Stomach smooth muscle (tissue), 2 donors: ENCODE measurements around the gene CTNNA3.

ENCODE experiments used
- H3K27ac ChIP-seq: one replicate; pipeline ENCODE4 v1.7.0; 2013; ENCODE audit warnings: mild to moderate bottlenecking, low read length, inconsistent platforms
- H3K27me3 ChIP-seq, 2 donors: one replicate each; pipeline ENCODE4 v1.7.0; 2013; ENCODE audit warnings: low read length in 2 of 2; ENCODE audit not compliant: insufficient read depth in 2 of 2, control insufficient read depth in 1 of 2
- H3K36me3 ChIP-seq, 2 donors: one replicate each; pipeline ENCODE4 v1.7.0; 2013; ENCODE audit warnings: low read length in 2 of 2; ENCODE audit not compliant: control insufficient read depth in 2 of 2, insufficient read depth in 2 of 2
- H3K4me1 ChIP-seq: one replicate; pipeline ENCODE4 v1.7.0; 2013; ENCODE audit warnings: low read length; ENCODE audit not compliant: control insufficient read depth, insufficient read depth
- H3K4me3 ChIP-seq, 2 donors: one replicate each; pipeline ENCODE4 v1.7.0; 2013; ENCODE audit warnings: low read length in 2 of 2
- H3K9ac ChIP-seq, 2 donors: one replicate each; pipeline ENCODE4 v1.7.0; 2013; ENCODE audit warnings: low read length in 2 of 2, mild to moderate bottlenecking in 1 of 2
- H3K9me3 ChIP-seq, 2 donors: one replicate each; pipeline ENCODE4 v1.7.0; 2013; ENCODE audit warnings: low read length in 2 of 2; ENCODE audit not compliant: control insufficient read depth in 2 of 2
- donor health status: healthy.
- donor health status: Pancreatic carcinoma.

CTNNA3 gene

DNA sequence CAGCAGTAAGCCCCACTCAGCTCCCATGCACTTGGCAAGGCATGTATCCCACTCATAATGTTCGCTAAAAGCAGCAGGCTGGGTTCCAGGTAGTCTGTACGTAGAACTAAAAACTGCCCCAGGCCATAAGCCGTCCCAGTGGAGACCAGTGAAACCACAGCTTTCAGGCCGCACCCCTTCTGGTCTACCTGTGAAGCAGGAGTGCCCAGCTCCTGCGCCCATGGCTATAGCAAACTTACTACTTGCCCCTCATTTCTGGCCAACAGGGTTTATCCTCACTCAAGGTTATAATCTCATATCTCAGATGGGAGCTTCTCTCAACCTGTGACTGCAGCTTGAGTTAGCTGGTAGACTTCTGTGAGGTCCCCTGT is 1108.3 kb downstream of the CTNNA3 start:
- Histone ChIP-seq H3K9ac (no peak overlapping the region), H3K36me3 (no peaks in the 10 kb centered on the region), H3K4me3 (no peak overlapping the region), H3K9me3 (no peaks in the 10 kb centered on the region), H3K27me3 (no peaks in the 10 kb centered on the region), H3K27ac (no peak overlapping the region), H3K4me1 (no peaks in the 10 kb centered on the region)

DNA sequence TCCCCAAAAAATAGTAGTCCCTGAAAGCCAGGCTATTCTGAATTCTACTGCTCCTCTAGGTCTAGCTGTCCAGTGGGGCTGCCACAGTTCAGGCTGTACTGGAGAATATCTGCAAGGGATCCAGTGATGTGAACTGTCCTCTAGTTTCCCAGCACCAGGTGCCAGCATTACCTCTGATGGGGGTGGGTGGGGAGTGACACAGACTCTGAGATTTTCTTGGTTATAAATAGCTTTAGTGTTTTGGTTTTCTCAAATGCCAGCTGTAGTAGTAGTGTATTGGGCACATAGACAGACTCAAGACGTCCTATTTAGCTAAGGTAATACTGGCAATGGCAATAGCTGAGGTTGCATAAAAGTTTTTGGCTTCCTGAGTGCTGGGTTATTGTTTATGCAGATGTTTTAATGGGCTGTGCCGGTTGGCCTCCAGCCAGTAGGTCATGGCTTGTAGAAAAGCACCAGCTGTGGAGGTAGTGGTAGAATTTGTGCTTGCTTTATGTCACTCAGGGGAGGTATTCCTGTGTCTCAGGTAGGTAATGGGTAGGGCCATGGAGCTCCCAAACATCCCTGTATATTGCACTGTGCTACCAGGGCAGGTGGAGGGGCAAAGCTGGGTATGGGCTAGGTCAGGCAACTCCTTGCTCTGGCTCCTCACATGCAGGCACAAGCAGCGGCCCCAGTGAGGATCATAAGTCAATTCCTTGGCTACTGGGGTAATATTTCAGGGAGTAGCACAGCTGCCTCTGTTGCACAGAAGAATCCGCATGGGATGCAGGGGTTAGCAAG is 1108.9 kb downstream of the CTNNA3 start:
- no peaks in the 10 kb centered on the region for H3K4me1 ChIP-seq
- H3K9ac ChIP-seq: no peak overlapping the region
- no peaks in the 10 kb centered on the region for H3K36me3 ChIP-seq
- no peak overlapping the region for H3K27ac ChIP-seq
- H3K27me3 ChIP-seq: no peaks in the 10 kb centered on the region
- H3K4me3 ChIP-seq: no peak overlapping the region
- no peaks in the 10 kb centered on the region for H3K9me3 ChIP-seq

DNA sequence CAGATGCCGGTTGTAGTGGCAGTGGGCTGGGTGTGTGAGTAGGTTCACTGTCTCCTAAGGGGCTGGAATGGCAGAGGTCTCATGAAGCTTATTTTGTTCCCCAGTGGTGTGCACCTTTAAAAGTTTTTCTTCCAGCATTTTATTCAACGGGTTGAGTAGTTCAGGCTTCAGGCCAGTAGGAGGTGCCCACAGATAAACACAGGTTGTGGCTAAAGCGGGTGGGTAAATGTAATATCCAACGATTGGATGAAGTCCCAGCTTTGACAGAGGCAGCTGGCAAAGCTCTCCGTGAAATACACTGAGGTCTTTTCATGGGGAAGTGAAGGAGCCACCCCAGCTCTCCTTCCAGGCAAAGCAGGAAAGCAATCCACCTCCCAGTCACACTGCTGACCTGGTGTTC is 1109.9 kb downstream of the CTNNA3 start:
- H3K27ac ChIP-seq: no peak overlapping the region
- no peak overlapping the region for H3K9ac ChIP-seq
- H3K4me3 ChIP-seq: no peak overlapping the region
- H3K36me3 ChIP-seq: no peaks in the 10 kb centered on the region
- H3K9me3 ChIP-seq: no peaks in the 10 kb centered on the region
- no peaks in the 10 kb centered on the region for H3K27me3 ChIP-seq
- no peaks in the 10 kb centered on the region for H3K4me1 ChIP-seq

DNA sequence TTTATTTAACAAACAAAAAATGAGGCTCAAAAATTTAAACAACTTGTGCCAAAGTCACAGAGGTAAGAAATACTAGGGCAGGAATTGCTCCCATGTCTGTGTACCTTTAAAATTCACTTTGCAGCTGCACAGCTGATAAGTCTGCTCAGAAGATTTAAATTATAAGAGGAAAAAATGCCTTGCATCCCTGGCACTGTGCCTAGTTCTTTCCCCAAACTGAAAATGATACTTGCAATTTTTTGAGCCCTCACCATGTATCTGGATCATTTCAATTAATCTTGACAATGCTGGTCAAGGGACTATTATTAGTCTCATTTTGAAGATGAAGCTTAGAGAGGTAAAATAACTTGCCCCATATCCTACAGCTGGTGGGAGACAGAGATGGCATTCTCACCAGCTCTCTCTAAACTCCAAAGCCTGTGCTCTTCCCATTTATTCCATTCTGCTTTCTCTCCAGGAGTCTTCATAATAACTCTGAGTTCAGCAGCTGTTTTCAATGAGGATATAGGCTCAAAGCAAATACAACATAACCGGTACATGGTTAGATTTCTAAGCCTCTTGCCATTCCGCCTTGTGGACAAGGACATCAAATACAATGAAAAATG is 1120.6 kb downstream of the CTNNA3 start:
- H3K4me1 ChIP-seq: no peaks in the 10 kb centered on the region
- H3K27ac ChIP-seq: no peak overlapping the region
- H3K27me3 ChIP-seq: no peaks in the 10 kb centered on the region
- H3K36me3 ChIP-seq: no peaks in the 10 kb centered on the region
- no peaks in the 10 kb centered on the region for H3K9me3 ChIP-seq
- H3K4me3 ChIP-seq: no peak overlapping the region
- no peak overlapping the region for H3K9ac ChIP-seq

DNA sequence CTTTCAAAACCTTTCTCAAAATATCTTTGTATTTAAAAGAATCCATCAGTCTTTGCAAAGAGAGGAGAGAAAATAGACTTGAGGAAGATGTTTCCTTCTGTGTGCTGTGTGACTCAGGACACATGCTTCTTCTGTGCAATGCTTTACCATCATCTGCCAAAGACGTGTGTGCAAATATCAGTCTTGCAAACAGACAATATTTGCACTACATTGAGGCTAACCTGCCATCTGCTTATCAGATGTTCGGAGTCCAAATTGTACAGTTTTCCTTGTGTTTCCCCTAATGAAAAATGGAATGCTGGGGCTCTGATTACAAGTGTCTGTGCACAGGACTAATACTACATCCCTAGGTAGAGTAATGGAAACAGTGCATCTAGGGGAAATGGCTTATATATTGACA is 1123.3 kb downstream of the CTNNA3 start:
- H3K9ac ChIP-seq: no peak overlapping the region
- no peaks in the 10 kb centered on the region for H3K36me3 ChIP-seq
- no peak overlapping the region for H3K4me3 ChIP-seq

DNA sequence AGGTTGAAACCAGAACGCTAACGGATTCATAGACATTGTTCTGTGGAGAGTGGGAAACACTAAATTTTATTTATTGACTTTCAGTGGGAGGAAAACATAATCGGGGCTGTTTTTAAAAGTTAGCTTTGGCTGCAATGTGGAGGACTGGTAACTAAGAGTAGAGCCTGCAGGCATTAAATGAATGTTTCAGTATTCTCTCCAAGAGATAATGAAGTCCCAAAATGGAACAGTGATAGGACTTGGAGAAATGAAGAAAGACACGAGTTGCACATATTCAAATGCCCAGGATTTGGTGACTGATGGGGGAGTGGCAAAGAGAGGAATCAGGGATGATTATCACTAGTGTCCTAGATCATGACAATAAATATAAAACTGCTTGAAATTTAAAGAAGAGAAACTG is 1130.0 kb downstream of the CTNNA3 start:
- H3K9ac ChIP-seq: no peak overlapping the region
- H3K4me3 ChIP-seq: no peak overlapping the region
- no peak overlapping the region for H3K27ac ChIP-seq
- H3K9me3 ChIP-seq: no peaks in the 10 kb centered on the region
- no peaks in the 10 kb centered on the region for H3K36me3 ChIP-seq
- no peaks in the 10 kb centered on the region for H3K27me3 ChIP-seq
- H3K4me1 ChIP-seq: no peaks in the 10 kb centered on the region

More for the DNA sequence above, 1123.3 kb downstream of the CTNNA3 start:
- no peaks in the 10 kb centered on the region for H3K27me3 ChIP-seq
- H3K9me3 ChIP-seq: no peaks in the 10 kb centered on the region
- H3K27ac ChIP-seq: no peak overlapping the region
- H3K4me1 ChIP-seq: no peaks in the 10 kb centered on the region

DNA sequence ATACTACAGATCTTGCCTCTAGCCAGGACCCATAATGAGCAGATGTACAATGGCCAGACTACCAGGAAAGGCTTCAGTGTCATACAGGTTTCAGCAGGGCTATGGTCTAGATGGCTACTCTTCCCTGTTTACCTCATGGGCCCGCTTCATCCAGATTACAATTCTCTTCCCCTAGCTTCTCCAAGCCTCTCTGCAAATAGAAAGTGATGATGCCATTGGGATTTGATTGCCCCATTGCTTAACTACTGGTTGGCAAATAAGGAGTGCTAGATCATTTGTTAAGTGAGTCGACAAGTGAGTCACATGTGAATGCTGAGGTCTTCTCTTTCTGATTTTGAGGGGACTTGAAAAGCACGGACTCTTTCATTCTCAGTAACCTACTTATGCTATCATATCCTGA is 1131.7 kb downstream of the CTNNA3 start:
- Histone ChIP-seq H3K36me3 (no peaks in the 10 kb centered on the region), H3K4me3 (no peak overlapping the region), H3K4me1 (no peaks in the 10 kb centered on the region), H3K9me3 (no peaks in the 10 kb centered on the region), H3K27me3 (no peaks in the 10 kb centered on the region), H3K9ac (no peak overlapping the region), H3K27ac (no peak overlapping the region)

DNA sequence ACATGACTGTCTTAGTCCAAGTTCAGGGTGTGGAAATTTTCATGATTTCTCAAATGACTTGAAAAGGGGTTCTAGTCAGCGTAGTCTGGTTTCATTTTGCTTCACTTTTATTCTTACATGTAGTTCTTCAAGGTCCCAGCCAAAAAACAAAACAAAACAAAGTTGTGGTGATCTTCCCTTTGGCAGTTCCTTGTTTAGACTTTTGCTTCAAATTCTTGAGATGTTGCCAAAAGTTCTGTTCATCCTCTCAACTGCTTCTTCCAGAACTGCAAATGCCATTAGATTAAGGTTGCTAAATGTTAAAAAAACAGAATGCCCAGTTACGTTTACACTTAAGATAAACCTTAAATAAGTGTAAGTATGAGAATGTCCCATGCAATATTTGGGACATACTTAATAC is 1140.9 kb downstream of the CTNNA3 start:
- Histone ChIP-seq H3K4me1 (no peaks in the 10 kb centered on the region), H3K36me3 (no peaks in the 10 kb centered on the region), H3K27ac (no peak overlapping the region), H3K4me3 (peak overlapping the region; percentile 44 to 47), H3K9me3 (no peaks in the 10 kb centered on the region), H3K27me3 (no peaks in the 10 kb centered on the region), H3K9ac (no peak overlapping the region)

DNA sequence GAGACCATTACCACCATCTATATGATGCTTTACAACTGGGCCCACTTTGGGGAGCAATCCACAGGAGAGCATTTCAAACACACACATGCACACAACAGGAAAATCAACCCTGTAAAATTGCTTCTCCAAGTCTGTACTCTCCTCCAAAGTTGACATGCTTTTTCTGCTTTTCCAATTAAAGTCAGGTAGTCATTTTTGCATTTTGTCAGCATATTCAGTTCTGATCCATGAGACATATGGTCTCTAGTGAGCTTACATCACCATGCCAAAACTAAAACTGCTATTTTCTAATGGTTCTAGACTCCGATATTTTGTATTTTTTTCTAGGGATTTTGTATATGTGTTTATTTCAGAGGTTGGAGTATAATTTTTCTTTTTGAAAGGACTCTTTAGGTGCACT is 1143.7 kb downstream of the CTNNA3 start:
- Histone ChIP-seq H3K4me3 (no peak overlapping the region), H3K9ac (no peak overlapping the region), H3K27ac (no peak overlapping the region), H3K9me3 (no peaks in the 10 kb centered on the region), H3K4me1 (no peaks in the 10 kb centered on the region), H3K36me3 (no peaks in the 10 kb centered on the region), H3K27me3 (no peaks in the 10 kb centered on the region)

DNA sequence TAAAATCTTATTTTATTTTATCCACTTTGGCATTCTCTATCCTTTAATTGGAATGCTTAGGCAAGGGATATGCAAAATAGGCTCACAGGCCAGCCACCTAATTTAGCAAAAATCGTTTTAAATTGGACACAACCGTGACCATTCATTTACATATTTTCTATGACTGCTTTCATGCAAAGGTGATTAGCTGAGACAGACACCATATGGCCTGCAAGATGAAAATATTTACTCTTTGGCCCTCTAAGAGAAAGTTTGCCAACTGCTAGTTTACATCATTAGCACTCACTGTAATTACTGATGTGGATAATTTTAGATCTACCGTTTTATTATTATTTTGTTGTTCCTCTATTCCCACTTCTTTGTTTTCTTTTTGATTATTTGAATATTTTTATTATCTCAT is 1145.6 kb downstream of the CTNNA3 start:
- H3K4me3 ChIP-seq: no peak overlapping the region
- H3K27me3 ChIP-seq: no peaks in the 10 kb centered on the region
- no peaks in the 10 kb centered on the region for H3K9me3 ChIP-seq
- H3K4me1 ChIP-seq: no peaks in the 10 kb centered on the region
- no peak overlapping the region for H3K9ac ChIP-seq
- H3K27ac ChIP-seq: no peak overlapping the region
- no peaks in the 10 kb centered on the region for H3K36me3 ChIP-seq

DNA sequence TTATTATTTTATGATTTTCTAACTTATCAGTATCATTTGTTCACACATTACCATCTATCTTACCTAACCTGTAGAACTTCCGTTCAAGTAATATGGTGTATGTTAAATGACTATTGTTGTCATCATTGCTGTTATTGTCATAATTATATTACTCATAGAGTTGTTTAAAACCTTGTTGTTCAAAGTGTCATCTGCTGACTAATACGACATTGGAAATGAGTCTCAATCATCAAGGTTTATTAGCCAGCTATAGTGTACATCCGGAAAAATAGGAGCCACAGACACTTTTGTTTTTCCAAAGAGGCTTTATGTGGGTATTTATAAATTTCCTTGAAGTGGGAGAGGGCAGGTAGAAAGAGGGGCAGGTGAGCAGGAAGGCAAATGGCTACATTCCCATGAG is 1157.1 kb downstream of the CTNNA3 start:
- Histone ChIP-seq H3K27me3 (no peaks in the 10 kb centered on the region), H3K4me1 (no peaks in the 10 kb centered on the region), H3K27ac (no peak overlapping the region), H3K36me3 (no peaks in the 10 kb centered on the region), H3K9ac (no peak overlapping the region), H3K4me3 (no peak overlapping the region), H3K9me3 (no peaks in the 10 kb centered on the region)
